ENCODE data around the gene NUMA1. TPM values are rescaled to one million over a fixed set of nuclear protein-coding genes. Genes with fewer than 3 reads are reported as not detected.

Gene NUMA1
- total RNA-seq, 1 experiment from 2014 or later, result 74.2 TPM

DNA sequence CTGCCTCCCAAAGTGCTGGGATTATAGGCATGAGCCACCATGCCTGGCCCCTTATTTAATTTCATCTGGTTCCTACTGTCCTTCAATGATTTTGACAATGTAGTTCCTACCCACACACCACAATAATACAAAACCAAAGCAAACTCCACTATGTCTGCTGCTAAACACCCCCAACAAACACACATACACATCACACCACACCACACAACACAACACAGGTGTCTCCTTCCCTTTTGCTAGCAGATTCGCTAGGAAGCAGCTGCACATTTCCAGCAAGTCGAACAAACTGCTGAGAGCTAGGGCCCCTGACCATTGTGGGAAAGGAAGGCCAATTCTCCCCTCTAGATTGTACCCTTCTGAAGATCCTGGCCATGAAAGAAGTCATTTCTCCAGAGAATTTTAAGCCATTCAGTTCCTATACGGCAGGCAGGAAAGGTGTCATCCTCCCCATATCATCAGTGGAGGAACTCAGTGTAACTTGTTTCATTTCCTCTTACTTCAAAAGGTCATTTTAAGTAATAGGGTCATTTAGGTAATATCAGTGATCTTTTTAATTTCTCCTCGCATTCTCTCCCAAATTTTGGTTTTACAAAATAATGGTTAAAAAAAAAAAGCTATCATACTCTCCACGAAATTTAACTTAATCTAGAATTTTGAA, 18.5 kb downstream of the NUMA1 start:
- no peak for DNase-seq (ENCODE audit: low read depth)

GRCh38 chr11:72058416-72059034, 21.8 kb downstream of the NUMA1 start:
- no peak for DNase-seq (ENCODE audit: low read depth)

DNA sequence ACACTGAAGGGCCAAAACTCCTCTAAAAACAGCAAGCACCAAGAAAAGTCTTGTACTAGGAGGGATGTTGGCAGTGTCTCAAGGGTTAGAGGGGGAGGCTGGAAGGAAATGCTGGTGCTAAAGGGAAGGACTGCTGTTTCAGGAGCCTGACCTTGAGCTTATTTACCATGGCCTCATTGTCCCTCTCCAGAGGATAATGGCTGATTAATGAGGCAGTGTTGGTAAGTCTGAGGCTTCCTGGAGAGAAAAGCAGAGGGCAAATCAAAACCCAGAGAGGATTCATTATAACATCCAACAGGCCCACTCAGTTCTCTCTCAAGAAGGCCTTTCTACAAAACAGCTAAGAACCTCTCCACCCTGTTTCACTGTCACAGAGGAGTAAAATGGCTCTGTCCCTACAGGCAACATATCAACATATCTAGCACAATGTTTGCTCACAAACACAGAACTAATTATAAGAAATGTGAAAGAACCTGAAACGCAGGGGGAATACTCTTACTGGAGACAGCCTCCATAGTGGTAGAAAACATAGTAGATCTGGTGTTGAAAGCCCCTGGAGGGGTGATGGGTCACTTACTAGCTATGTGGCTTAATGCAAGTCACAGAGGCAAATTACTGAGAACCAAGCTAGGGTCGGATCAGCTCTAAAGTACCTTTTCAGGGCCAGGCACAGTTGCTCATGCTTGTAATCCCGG, 31.4 kb downstream of the NUMA1 start:
- no peak for DNase-seq (ENCODE audit: low read depth)

DNA sequence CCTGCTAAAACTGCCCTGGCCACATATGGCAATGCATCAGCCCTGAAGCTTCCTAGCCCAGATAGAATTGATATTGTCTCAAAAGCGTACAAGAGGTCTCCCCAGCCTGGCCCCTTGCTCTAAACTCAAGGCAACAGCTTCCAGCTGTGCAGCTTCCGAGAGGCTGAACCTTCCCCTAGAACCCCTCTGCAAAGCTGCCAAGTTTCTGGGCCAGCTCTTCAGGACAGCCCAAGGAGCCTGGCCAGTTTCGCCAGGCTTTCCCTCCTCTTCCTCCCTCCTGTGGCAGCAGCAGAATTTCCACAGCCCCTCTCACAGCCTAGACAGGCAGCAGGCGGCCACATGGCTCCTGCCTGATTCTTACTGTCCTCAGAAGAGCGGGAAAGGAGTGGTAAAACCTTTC, 34.5 kb downstream of the NUMA1 start:
- no peak for DNase-seq (ENCODE audit: low read depth)

DNA sequence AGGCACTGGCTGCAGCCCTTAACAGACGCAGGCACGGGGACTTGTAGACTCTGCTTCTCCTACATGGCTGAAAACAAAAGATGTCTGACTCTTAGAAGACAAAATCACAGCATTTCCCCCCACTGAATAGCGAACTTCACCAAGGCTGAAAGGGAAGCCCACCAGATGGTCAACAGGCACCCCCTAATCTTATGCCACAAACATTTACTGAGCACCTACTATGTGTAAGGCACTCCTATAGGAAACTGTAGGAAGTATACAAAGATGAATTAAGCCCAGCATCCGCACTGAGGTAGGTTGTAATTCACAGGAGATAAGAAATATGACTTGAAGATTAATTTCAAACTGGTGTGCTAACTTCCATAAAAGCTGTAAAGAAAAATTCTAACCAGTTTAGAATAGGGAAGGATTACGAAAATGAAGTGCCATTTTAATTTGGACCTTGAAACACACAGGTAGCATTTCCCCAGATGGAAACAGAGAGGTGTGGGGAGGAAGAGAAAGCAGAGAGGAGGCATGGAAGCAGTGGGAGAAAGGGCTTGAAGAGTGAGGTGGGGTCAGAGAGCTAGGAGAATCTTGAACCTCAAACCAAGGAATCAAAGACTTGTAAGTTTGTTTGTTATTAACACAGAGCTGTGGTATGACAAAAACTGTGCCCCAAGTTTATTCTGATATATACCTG, 38.1 kb downstream of the NUMA1 start:
- DNase-seq (ENCODE audit: low read depth), result no peak

DNA sequence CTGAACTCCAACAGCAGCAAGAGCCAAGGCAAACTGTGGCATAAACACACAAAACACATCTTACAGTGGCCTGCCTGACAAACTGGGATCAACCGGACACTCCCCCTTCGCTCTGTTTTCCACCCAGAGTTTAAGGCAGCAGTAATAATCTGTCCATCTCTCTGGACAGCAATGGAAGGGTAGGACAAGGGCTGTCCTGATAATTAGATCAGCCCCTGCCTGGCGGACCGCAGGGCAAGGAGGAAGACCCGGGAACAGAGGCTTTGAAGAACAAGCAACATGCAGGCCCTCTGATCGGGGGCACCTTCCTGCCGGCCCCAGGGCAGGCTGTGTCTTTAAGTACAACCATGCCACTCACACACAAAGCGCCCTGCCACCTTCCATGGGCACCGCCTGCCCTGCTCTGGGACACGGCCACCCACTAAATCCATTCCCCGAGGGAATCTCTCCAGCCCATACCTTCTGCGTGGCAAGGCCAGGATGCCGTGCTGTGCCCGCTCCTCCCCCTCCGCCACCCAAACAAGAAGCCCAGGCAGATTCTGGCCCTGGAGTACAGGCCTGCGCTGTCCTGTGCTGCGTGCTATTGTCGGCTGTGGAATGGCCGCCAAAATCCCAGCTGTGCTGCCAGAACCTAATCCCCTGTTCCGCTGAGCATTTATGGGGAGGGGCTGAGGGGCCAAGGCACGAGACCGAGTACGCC, 38.8 kb downstream of the NUMA1 start:
- DNase-seq (ENCODE audit: low read depth), result peak; percentile 64

- peak; percentile 87 for DNase-seq (ENCODE audit: low read depth)
Measured at GRCh38 chr11:72040491-72041363, 39.6 kb downstream of the NUMA1 start.

GRCh38 chr11:72039856-72040401, 40.4 kb downstream of the NUMA1 start:
- no peak for DNase-seq (ENCODE audit: low read depth)

DNA sequence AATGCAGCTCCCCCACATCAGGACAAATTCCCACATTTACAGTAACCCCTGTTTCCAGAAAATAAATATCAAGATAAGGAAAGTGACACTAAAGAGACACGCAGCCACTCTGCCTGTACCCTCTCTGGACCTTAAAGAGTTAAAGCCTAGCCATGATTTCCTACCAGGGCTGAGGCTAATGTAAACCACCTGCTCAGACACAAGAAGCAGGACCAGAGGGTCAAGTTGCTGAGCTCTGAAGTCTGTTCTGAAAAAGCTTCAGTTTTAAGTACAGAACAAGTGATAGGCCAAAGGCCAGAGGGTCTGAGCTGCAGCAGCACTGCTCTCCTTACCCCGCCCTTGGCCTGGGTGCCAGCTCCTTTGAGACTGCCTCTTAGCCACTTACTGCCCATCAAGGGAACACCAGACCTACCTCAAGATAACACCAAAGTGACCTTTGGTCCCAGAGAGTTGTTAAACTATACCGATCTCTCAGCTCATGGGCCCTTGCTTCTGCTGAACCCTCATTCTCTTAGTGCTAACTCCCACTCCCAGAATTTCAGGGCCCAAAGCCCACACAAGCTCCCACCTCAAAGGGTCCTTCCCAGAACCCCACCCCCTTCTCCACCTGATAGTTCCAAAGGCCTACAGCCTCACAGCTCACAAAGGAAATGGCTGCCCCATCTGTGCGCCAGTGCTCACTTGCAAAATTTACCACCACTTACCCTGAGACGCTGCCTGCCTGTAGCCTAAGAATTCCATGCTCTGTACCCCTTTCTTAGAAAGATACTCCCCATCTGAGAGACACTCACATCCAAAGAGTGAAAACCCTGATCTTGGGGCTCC, 41.1 kb downstream of the NUMA1 start:
- no peak for DNase-seq (ENCODE audit: low read depth)

DNA sequence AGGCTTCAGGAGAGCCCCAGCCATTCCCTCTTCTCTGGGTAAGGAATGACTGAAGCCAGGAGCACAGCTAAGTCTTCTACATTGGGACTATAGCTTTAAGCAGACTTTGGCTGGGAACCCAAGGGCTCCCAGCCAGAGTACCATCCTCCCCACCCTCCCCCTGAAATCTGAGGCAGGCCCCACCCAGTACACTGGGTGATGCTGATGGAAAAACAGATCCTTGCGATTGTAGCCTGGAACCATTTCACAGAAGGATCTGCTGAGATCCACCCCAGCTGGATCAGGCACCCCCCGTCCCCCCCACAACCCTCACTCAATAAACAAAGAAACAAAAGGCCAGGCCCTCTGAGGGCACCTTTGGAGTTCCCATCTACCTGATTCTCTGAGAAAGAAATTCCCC, 41.9 kb downstream of the NUMA1 start:
- DNase-seq (ENCODE audit: low read depth), result no peak

DNA sequence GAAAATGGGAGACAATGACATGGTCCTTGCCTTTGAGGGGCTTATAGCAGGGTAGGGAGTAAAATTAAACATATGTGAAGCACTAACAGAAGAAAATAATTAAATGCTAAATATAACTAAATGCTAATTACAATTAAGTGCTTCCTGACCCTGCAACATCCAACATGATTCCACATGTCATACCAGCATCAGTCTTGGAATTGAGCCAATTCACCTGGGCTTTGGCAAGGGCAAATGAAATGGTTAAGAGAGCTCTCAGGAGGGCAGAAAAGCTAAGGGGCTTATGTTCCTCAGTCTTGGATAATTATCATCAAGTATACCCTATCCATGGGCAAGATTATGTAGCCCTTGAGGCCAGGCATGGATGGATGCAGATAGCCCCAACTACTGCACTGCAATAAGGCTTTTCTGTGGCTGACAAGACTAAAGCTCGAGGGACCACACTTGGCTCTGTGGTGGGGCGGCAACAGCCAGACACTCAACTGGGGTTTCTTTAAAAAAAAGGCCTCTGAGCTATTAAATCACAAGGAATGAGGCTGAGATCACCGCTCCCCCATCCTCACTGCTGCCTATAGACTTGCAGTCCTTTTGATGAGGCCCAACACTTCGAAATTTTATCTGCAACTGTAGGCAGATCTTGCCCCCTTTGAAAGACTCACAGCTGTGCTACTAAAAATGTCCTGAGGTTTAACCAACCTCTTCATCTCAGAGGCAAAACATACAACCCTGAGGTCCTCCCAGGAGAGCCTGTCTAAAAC, 42.6 kb downstream of the NUMA1 start:
- DNase-seq (ENCODE audit: low read depth), result no peak

- no peak for DNase-seq (ENCODE audit: low read depth)
Measured at GRCh38 chr11:72036687-72037086, 43.7 kb downstream of the NUMA1 start.

- DNase-seq (ENCODE audit: low read depth), result no peak
Measured at GRCh38 chr11:72030472-72031045, 49.8 kb downstream of the NUMA1 start.

- no peak for DNase-seq (ENCODE audit: low read depth)
Measured at GRCh38 chr11:72026090-72026489, 54.3 kb downstream of the NUMA1 start.

GRCh38 chr11:72024069-72024754, 56.1 kb downstream of the NUMA1 start:
- DNase-seq (ENCODE audit: low read depth), result no peak

GRCh38 chr11:72023335-72023734, 57.0 kb downstream of the NUMA1 start:
- DNase-seq (ENCODE audit: low read depth), result no peak

- no peak for DNase-seq (ENCODE audit: low read depth)
Measured at GRCh38 chr11:72018171-72018570, 62.2 kb downstream of the NUMA1 start.

GRCh38 chr11:72015511-72016061, 64.8 kb downstream of the NUMA1 start:
- no peak for DNase-seq (ENCODE audit: low read depth)

Data from Daoy (cell line).